PC-3 (cell line): ENCODE data around the gene ADAM22. TPM values are rescaled to one million over a fixed set of nuclear protein-coding genes. Genes with fewer than 3 reads are reported as not detected.

Experiments
- ATAC-seq: fragments of 200-7000 bp; cut with Tn5 transposase; 2 replicates; pipeline ENCODE4 v1.9.1; 2020; ENCODE audit warnings: mild to moderate bottlenecking, moderate library complexity
- BruUV-seq: library from RNA; stranded (reverse); fragments of 400-500 nt; replicated peaks from 2 replicates; lab custom pipeline; 2021; lab: Mats Ljungman, UMichigan
- CTCF ChIA-PET: fragments of 300-600 bp; sonication (Branson Sonifier 250); formaldehyde crosslinking; loops from one replicate; lab custom pipeline; 2022; ENCODE audit warnings: antibody characterized with exemption; lab: Charles Lee
- POLR2A ChIA-PET: fragments of 300-600 bp; sonication (Branson Sonifier 250); formaldehyde crosslinking; loops from one replicate; lab custom pipeline; 2022; ENCODE audit warnings: antibody characterized with exemption; ENCODE audit not compliant: unreplicated experiment; lab: Charles Lee
- DNase-seq: peaks from one replicate; pipeline ENCODE4 v3.0.0-alpha.2; 2015
- H2AFZ ChIP-seq: fragments of 300-600 bp; sonication (generic); 2 replicates; pipeline ENCODE4 v1.6.0; 2016; ENCODE audit warnings: antibody characterized with exemption, low read length
- H3F3A ChIP-seq: fragments of 300-600 bp; sonication (generic); one replicate; pipeline ENCODE4 v1.6.0; 2017; ENCODE audit warnings: antibody characterized with exemption, low read length, control low read depth, mild to moderate bottlenecking; ENCODE audit not compliant: unreplicated experiment
- H3K27ac ChIP-seq: fragments of 300-600 bp; sonication (generic); 2 replicates; pipeline ENCODE4 v1.5.1; 2016; ENCODE audit warnings: mild to moderate bottlenecking, low read length
- H3K27me3 ChIP-seq: fragments of 300-600 bp; sonication (generic); 2 replicates; pipeline ENCODE4 v1.6.1; 2016; ENCODE audit warnings: low read length, mixed read lengths
- H3K36me3 ChIP-seq: fragments of 300-600 bp; sonication (generic); 2 replicates; pipeline ENCODE4 v1.6.1; 2016; ENCODE audit warnings: low read depth, mixed run types, low read length, mixed read lengths
- H3K4me1 ChIP-seq: fragments of 300-600 bp; sonication (generic); 2 replicates; pipeline ENCODE4 v1.5.1; 2016; ENCODE audit warnings: low read length; ENCODE audit not compliant: insufficient read depth
- H3K4me2 ChIP-seq: fragments of 300-600 bp; sonication (generic); 2 replicates; pipeline ENCODE4 v1.6.0; 2016; ENCODE audit warnings: low read length
- H3K4me3 ChIP-seq: fragments of 300-600 bp; sonication (generic); 2 replicates; pipeline ENCODE4 v1.5.1; 2016; ENCODE audit warnings: mild to moderate bottlenecking, low read length, mixed read lengths
- H3K79me2 ChIP-seq: fragments of 300-600 bp; sonication (generic); 2 replicates; pipeline ENCODE4 v1.6.1; 2017; ENCODE audit warnings: low read length, mixed read lengths
- H3K9ac ChIP-seq: fragments of 300-600 bp; sonication (generic); 2 replicates; pipeline ENCODE4 v1.6.0; 2016; ENCODE audit warnings: mild to moderate bottlenecking, low read length
- H3K9me2 ChIP-seq: fragments of 300-600 bp; sonication (generic); replicated peaks from 2 replicates; pipeline ENCODE4 v1.6.1; 2016; ENCODE audit warnings: mixed run types, low read length, mixed read lengths
- H3K9me3 ChIP-seq: fragments of 300-600 bp; sonication (generic); 2 replicates; pipeline ENCODE4 v1.6.1; 2016; ENCODE audit warnings: low read length, mixed read lengths
- H4K20me1 ChIP-seq: fragments of 300-600 bp; sonication (generic); 2 replicates; pipeline ENCODE4 v1.6.1; 2016; ENCODE audit warnings: low read length, mixed read lengths
- EZH2 ChIP-seq: fragments of 300-600 bp; sonication (generic); IDR thresholded peaks from one replicate; pipeline ENCODE4 v1.6.1; 2017; ENCODE audit warnings: antibody characterized with exemption, mild to moderate bottlenecking, low read length; ENCODE audit not compliant: unreplicated experiment
- EZH2phosphoT487 ChIP-seq: fragments of 300-600 bp; sonication (generic); IDR thresholded peaks from 2 replicates; pipeline ENCODE4 v1.6.1; 2018; ENCODE audit warnings: mild to moderate bottlenecking, antibody characterized with exemption, low read length, borderline replicate concordance
- intact Hi-C: fragments of 100-400 bp; cut with micrococcal nuclease; formaldehyde crosslinking; loops from 2 replicates; pipeline ENCODE4 v1.9.0; 2023
- total RNA-seq: library from RNA; depleted of rRNA; stranded (reverse); fragments of >200 nt; gene quantifications from 2 replicates; pipeline ENCODE4 v1.2.3, GENCODE V29; 2014
- TF ChIP-seq, protein P1 (sequence below): fragments of 300-600 bp; sonication (generic); conservative IDR thresholded peaks from 2 replicates; pipeline ENCODE4 v1.5.1; 2017; ENCODE audit warnings: antibody characterized with exemption, low read depth, mild to moderate bottlenecking, low read length

Gene ADAM22
- total RNA-seq, 1 experiment from 2014 or later = 4.4 TPM

DNA sequence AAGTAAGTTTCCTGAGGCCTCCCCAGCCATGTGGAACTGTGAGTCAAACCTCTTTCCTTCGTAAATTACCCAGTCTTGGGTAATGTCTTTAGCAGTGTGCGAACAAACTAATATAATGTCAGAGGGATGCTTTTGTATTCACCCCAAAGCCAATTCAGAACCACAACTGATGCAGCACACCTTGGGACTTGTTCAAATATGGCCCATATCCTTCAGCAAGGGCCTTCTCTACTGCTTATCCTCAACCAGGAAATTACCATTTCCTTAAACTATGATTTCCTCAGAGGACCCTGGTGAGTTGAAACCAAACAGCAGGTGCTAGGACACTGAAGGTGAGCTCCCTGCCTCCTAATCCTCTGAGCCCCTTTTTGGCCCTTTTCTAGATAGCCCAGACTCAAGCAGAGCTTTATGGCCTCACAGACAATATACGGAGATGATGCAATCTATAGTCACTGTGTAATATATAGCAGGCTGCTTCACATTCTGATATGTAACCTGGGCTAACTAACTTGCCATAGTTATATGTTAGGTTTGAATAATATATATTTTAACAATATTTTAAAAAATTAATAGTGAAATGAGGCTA is 270.6 kb downstream of the ADAM22 start:
- intact Hi-C loops = no loop called here
- no peak for DNase-seq
- no peaks in the 10 kb centered on the region for H3K27me3 ChIP-seq
- H3K9ac ChIP-seq = no peak overlapping the region
- H3F3A ChIP-seq = no peaks in the 10 kb centered on the region
- TF ChIP-seq EZH2phosphoT487 (no peak), EZH2 (no peak)
- TF ChIP-seq, protein P1, sequence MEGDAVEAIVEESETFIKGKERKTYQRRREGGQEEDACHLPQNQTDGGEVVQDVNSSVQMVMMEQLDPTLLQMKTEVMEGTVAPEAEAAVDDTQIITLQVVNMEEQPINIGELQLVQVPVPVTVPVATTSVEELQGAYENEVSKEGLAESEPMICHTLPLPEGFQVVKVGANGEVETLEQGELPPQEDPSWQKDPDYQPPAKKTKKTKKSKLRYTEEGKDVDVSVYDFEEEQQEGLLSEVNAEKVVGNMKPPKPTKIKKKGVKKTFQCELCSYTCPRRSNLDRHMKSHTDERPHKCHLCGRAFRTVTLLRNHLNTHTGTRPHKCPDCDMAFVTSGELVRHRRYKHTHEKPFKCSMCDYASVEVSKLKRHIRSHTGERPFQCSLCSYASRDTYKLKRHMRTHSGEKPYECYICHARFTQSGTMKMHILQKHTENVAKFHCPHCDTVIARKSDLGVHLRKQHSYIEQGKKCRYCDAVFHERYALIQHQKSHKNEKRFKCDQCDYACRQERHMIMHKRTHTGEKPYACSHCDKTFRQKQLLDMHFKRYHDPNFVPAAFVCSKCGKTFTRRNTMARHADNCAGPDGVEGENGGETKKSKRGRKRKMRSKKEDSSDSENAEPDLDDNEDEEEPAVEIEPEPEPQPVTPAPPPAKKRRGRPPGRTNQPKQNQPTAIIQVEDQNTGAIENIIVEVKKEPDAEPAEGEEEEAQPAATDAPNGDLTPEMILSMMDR = no peak
- no peak for ATAC-seq
- H3K36me3 ChIP-seq = peaks cover 46% of the 10 kb centered on the region
- no TSS peak for BruUV-seq
- H3K4me3 ChIP-seq = no peak overlapping the region
- ChIA-PET POLR2A (interaction anchor here (0.6 kb wide), 1 partner anchor 16 kb away, joined by 8 read pairs; no protein-coding TSS in a partner anchor), CTCF (no interaction called here)
- no peaks in the 10 kb centered on the region for H3K9me3 ChIP-seq
- H2AFZ ChIP-seq = no peak overlapping the region
- no peak overlapping the region for H3K27ac ChIP-seq
- H3K4me1 ChIP-seq = no peaks in the 10 kb centered on the region
- no peak overlapping the region for H3K4me2 ChIP-seq
- H3K9me2 ChIP-seq = no peaks in the 10 kb centered on the region
- no peaks in the 10 kb centered on the region for H3K79me2 ChIP-seq
- no peaks in the 10 kb centered on the region for H4K20me1 ChIP-seq

DNA sequence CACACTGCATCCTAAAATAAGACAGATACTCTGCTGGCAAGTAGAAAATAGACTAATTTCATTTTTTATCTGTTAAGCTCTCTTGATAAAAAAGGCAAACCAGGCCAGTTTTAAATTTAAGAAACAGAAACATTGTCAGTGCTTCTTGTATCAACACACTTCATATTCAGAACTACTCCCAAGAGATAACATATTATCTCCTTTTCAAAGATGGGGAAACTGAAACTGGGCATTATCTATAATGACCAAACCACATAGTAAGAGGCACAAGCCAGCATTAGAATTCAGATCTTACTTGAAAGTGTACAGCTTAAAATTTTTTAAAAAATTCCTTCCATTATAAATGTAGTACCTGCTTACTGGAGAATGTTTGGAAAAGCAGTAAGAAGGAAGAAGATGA is 271.1 kb downstream of the ADAM22 start:
- H2AFZ ChIP-seq = no peak overlapping the region
- DNase-seq (no peak), ATAC-seq (no peak)
- H3K4me1 ChIP-seq = no peaks in the 10 kb centered on the region
- intact Hi-C loops = no loop called here
- peaks cover 51% of the 10 kb centered on the region for H3K36me3 ChIP-seq
- no peaks in the 10 kb centered on the region for H3K27me3 ChIP-seq
- H3K9ac ChIP-seq = no peak overlapping the region
- no peaks in the 10 kb centered on the region for H3F3A ChIP-seq
- no peaks in the 10 kb centered on the region for H3K9me2 ChIP-seq
- no peak overlapping the region for H3K4me3 ChIP-seq
- no peaks in the 10 kb centered on the region for H3K9me3 ChIP-seq
- BruUV-seq = no TSS peak
- no peaks in the 10 kb centered on the region for H4K20me1 ChIP-seq
- H3K4me2 ChIP-seq = no peak overlapping the region
- TF ChIP-seq, protein P1 = no peak
- no peak for TF ChIP-seq EZH2
- no peak for TF ChIP-seq EZH2phosphoT487
- ChIA-PET CTCF (no interaction called here), POLR2A (interaction anchor here (0.6 kb wide), 1 partner anchor 15 kb away, joined by 8 read pairs; no protein-coding TSS in a partner anchor)
- no peaks in the 10 kb centered on the region for H3K79me2 ChIP-seq
- H3K27ac ChIP-seq = no peak overlapping the region

DNA sequence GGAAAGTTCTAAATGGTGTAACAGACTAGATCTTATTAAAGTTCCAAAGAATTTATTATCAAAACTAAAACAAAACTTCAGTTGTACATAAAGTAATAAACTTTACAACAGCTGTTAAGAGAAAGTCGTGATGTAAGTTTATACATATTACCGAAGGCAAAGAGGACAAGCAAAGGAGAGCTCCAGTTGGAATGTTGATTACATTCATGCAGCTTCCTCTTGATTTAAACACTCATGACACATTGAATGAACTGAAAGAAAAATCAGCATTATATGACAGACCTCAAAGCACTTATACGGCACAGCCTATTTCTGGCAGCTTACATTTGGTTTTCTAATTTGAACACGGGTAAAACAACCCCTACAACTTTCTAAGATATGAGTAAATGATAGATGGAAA is 272.2 kb downstream of the ADAM22 start:
- no peaks in the 10 kb centered on the region for H3K9me2 ChIP-seq
- H3K9me3 ChIP-seq = no peaks in the 10 kb centered on the region
- no peak overlapping the region for H2AFZ ChIP-seq
- no peaks in the 10 kb centered on the region for H3F3A ChIP-seq
- intact Hi-C loops = no loop called here
- DNase-seq = no peak
- H3K27me3 ChIP-seq = no peaks in the 10 kb centered on the region
- peaks cover 54% of the 10 kb centered on the region for H3K36me3 ChIP-seq
- BruUV-seq = no TSS peak
- H3K4me3 ChIP-seq = no peak overlapping the region
- ChIA-PET POLR2A (no interaction called here), CTCF (no interaction called here)
- H3K9ac ChIP-seq = no peak overlapping the region
- H4K20me1 ChIP-seq = no peaks in the 10 kb centered on the region
- no peak overlapping the region for H3K4me2 ChIP-seq
- no peak for ATAC-seq
- H3K27ac ChIP-seq = no peak overlapping the region
- H3K79me2 ChIP-seq = no peaks in the 10 kb centered on the region
- no peaks in the 10 kb centered on the region for H3K4me1 ChIP-seq
- no peak for TF ChIP-seq EZH2phosphoT487
- no peak for TF ChIP-seq EZH2
- TF ChIP-seq, protein P1 = no peak
